Activated CD8-positive, alpha-beta memory T cell treated with anti-CD3 and anti-CD28 coated beads, Interleukin-2, amount 50 U/mL, for 1 hour (primary cell): ENCODE data around the gene CAPS2.

Experiments
- DNase-seq: peaks from one replicate; pipeline ENCODE4 v3.0.0-alpha.2; 2020; ENCODE audit errors: extremely low read depth

CAPS2 gene

DNA sequence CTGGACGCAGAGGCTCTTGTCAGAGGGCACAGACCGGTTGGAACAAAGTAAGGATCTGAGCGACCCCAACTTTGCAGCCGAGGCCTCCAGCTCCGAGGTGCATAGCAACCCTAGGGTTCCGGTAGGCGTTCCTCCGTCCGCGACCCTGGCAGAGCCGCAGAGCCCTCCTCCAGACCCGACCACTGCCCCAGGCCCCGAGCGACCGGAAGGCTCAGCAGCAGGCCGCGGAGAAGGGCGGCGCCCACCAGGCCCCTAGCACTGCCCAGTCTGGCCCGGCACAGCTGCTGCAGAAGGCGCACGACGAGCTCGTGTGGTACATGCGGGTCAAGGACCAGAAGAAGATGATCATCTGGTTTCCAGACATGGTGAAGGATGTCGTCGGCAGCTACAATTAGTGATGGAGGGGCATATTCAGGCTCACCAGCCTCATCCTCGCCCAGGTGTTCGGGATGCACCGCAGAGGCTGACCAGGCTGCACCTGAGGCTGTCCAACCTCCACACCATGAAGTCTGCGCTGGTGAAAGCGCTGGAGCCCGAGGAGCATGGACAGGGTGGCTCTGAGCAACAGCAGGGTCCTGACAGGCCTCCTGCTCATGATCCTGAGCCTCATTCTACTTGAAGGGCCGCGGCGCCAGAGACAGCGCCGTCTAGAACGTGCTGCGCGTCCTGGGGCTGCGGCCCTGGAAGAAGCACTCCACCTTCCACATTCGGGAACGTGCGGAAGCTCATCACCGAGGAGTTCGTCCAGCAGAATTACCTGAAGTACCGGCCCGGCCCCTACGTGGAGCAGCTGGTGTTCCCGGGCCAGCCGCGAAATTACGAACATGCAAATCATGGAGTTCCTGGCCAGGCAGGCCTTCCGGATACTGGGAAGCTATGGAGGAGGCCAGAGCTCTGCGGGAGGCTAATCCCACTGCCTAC is 24.5 kb downstream of the CAPS2 start:
- DNase-seq = no peak

DNA sequence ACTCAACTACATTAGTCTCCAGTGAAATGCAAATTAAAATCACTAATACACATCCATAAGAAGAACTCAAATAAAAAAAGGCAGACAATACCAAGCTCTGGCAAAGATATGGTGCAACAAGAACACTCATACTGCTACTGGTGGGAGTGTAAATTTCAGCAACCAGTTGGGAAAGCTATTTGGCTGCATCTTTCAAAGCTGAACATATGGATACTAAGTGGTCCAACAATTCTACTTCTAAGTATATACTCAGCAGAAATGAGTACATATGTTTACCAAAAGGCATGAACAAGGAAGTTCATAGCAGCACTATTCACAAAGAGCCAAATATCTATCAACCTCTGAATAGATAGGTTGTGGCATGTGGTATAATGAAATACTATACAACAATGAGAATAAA is 27.3 kb downstream of the CAPS2 start:
- DNase-seq = no peak

DNA sequence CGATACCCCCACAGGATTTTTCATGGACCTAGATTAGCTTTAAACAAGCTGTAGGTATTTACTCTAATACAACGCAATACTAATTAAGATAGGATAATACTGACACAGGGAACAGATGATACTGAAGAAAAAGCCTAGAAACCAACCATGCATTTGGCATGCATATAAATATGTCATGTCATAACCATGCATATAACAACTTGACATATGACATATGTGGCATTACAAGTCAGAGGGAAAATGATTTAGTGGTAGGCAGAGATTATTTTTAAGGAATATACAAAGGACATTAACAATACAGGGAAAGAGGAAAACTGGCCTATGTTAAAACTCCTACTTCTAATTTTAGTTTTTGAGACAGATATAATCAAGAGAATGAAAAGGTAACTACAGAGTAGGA is 27.9 kb downstream of the CAPS2 start:
- DNase-seq = no peak

DNA sequence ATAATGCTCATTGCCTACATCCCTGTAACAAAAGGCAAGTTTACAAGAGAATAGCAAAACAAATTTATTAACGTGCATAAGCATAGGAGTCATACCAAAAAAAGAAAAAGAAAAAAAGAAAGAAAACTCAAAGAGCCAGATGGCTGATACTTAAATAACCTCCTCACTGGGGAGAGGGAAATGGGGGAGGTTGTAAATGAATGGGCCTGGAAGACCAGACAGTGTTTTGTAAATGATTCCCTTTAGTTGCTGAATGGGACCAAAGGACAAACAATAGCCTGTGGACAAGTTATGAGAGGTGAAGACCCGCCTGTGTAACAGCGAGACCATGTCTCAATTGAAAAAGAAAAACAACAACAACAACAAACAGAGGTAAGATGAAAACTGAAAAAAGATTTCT is 35.3 kb downstream of the CAPS2 start:
- DNase-seq = no peak

- DNase-seq = no peak
Observed at GRCh38 chr12:75294336-75294735, 35.8 kb downstream of the CAPS2 start.

DNA sequence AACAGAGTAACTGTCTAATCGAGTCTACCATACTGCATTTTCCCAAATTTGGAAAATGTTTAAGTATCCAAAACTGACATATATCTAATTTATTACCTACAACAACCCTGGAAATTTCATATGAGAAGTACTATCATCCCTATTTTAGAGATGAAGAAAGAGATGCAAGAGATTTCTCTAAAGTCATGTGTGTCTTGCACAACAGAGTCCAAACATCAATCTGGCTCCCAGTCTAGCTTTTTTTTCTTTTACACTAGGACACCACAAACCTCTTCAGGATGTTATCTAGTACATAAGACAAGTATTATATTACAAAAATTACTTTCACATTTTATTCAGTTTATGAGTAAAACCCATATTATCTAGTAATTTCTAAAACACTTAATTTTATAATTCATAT is 39.1 kb downstream of the CAPS2 start:
- DNase-seq = no peak

DNA sequence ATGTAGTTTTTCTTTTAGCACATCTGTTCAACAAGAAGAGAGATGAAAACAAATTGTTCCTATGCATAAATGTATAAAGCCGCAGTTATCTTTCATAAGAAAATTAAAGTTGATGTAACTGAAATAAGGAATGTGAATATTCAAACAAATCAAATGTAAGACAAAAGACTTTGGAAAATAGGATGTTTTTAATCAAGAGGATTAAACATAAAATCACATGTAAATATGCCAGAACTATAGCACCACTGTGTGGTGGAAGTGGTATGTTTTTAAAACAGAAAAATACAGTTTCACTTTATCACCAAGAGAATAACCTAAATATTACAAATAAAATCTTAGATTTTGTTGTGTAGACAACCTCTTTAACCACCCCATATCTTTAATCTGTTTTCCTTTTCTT is 40.4 kb downstream of the CAPS2 start:
- DNase-seq = no peak

DNA sequence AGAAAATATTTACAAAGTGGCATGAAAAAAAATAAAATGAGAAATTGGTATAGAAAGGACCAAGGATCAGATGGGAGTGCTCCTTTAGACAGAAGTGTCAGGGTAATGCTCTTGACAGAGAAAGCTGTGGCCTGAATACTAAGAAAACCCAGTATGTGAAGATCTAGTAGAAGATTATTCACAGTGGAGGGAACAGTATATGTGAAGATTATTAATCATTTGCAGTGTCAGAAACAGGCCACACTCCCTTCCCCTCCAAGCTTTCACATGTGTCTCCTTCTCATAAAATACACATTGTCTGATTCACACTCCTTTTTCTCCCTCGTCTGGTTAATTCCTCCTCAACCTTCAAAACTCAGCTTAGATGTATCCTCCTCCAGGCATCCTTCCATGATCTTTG is 41.3 kb downstream of the CAPS2 start:
- DNase-seq = no peak

DNA sequence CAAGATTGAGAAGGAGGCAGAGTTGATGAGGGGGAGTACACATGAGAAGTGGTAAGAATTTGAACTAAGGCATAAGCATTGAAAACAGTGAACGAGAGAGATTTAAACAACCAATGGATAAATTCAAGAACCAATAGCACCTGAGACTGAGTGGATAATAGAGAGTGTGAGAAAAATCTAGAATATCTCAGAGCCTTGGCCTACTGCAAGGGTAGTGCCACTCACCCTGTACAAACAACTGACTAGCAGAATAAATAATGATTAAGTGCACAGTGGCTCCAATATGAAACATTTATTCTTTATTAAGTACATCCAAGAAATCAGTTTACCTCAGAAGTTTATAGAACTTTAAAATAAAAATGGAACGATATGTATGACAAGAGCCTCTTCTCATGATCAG is 54.4 kb downstream of the CAPS2 start:
- no peak for DNase-seq

DNA sequence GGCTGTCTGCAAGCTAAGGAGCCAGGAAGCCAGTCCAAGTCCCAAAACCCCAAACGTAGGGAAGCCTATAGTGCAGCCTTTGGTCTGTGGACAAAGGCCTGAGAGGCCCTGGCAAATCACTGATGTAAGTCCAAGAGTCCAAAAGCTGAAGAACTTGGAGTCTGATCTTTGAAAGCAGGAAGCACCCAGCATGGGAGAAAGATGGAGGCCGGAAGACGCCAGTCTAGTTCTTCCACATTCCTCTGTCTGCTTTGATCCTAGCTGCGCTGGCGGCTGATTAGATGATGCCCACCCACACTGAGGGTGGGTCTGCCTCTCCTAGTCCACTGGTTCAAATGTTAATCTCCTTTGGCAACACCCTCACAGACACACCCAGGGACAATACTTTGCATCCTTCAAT is 58.5 kb downstream of the CAPS2 start:
- DNase-seq = no peak

DNA sequence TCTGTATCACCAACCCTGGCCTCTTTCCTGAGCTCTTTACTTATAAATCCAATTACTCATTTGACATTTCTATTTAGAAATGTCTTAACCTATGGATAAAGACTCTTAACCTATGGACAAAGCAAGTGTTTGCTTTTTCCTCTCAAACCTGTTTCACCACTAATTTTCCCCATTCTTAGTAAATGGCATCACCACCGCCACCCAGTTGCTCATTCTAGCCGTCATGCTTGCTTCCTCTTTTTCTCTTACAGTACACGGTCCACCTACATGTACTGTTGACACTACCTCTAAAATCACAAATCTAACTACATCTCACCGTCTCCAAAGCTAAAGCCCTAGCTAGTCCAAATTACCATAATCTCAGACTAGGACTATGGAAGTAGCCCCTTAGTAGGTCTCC is 60.0 kb downstream of the CAPS2 start:
- no peak for DNase-seq

DNA sequence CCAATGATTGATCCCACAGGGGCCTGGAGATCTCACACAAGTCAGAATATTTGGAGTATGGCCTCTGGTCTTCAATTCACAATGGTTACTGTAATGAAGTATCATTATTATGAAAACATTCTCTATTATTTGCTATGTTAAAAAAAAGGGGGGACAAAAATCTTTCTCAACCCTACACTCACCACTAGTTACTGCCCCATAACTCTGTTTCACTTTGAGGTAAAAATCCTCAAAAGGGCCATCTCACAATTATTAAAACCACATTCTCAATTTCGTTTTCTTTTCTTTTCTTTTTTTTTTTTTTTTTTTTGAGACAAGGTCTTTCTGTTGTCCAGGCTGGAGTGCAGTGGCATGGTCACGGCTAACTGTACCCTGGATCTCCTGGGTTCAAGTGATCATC is 60.9 kb downstream of the CAPS2 start:
- DNase-seq = no peak

DNA sequence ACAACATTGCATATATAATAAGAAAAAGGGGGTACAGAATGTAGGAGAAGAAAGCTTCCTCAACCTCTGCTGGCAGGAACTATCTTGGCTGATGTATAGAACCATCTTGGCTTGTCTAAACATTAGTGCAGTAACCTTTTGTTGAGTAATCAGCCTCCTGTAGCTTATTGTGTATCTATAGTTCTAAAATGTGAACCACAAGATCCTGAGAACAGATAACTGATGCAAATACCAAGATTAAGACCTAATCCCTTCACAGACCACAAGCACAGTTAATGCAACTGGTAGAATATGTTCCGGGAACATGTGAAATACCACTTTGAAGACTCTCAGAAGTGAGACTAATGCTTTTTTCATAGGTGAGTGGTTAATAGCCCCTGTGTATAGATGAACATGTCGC is 69.8 kb downstream of the CAPS2 start:
- no peak for DNase-seq

DNA sequence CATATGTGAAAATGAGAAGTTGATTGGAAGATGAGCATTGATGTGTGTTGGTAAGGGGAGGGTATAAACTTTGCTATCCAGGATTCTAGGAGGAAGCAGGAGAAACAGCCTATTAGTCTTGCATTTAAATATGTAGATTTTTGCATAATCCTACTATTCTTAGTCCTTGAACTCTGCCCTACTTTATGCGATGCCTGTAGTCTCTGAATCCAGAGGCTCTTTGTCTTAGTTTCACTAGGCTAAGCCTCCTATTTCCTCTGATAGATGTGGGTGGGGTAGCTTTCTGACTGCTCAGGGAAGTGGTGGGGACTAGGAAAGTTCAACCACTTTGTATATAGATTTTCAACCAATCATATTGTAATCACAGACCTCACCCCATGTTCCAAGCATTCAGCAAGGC is 71.0 kb downstream of the CAPS2 start:
- DNase-seq = no peak

- DNase-seq = no peak
Observed at GRCh38 chr12:75257510-75257909, 72.6 kb downstream of the CAPS2 start.

DNA sequence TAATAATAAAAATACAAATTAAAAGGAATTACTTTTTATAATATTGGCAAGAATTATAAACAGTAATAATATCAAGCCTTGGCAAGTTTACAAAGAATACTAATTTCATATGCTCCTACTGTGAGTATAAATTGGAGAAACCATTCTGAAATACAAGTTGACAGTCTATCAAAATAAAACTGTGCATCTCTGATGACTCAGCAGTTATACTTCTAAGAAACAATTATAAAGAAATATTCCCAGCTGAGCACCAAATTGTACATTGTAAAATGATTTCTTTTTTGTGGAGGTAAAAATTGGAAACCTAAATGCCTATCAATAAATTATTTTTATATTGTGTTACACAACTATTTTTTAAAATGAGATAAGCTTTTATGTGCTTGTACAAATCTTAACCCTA is 85.0 kb downstream of the CAPS2 start:
- DNase-seq = no peak

DNA sequence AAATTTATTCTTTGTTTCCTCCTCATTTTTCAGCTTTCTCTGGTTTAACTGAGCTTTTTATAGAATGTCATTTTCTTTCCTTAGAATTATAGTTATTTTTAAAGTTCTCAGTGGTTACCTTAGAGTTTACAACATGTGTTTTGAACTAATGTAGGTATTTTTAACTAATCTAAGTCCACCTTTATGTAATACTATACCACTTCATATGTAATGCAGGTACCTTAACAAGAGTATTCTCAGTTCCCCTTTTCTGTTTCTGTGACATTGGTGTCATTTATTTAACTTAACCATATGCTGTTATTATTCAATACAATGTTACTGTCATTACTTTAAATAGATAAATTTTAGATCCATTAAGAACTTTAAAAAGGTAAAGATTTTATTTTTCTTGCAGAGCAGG is 90.1 kb downstream of the CAPS2 start:
- no peak for DNase-seq

GRCh38 chr12:75236206-75236605 is 93.9 kb downstream of the CAPS2 start:
- no peak for DNase-seq

DNA sequence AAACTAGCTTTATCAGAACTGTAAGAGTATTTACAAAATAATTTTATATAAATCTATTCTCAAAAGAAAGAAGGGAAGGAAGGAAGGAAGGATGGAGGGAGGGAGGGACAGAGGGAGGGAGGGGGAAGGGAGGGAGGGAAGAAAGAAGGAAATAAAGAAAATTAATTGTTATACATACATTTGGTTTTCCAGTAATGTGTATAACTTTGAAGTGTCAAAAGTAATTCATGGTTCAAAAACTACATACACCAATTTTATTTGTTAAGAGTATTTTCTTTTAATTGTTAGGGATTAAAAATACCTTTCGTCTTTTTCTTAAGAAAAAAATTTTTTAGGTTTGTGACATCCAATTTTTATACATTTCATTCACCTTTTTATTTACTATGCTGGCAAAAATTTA is 103.0 kb downstream of the CAPS2 start:
- DNase-seq = no peak
